K562 (cell line): ENCODE data around the gene SURF4.

ENCODE experiments used
- EZH2 ChIP-seq: IDR thresholded peaks from 2 replicates; pipeline ENCODE4 v1.6.1; 2012; ENCODE audit warnings: low read depth, mild to moderate bottlenecking, inconsistent platforms, low read length, borderline replicate concordance
- FOXP1 ChIP-seq: sonication (generic); formaldehyde crosslinking; IDR thresholded peaks from 2 replicates; pipeline ENCODE4 v1.8.0; 2022; ENCODE audit warnings: mild to moderate bottlenecking, missing genetic modification reagents
- PCBP2 ChIP-seq: fragments of 200-400 bp; formaldehyde crosslinking; IDR thresholded peaks from 2 replicates; pipeline ENCODE4 v1.6.1; 2018; ENCODE audit warnings: low read length, low read depth, mild to moderate bottlenecking, moderate library complexity; ENCODE audit not compliant: poor library complexity, severe bottlenecking
- ZFX ChIP-seq: sonication (generic); formaldehyde crosslinking; IDR thresholded peaks from 2 replicates; pipeline ENCODE4 v1.8.0; 2022; ENCODE audit warnings: mild to moderate bottlenecking, missing genetic modification reagents, moderate library complexity
- TF ChIP-seq, protein P1 (sequence below): fragments of 450-650 bp; IDR thresholded peaks from 2 replicates; pipeline ENCODE4 v1.6.1; 2016; ENCODE audit warnings: low read depth
- TF ChIP-seq, protein P2 (sequence below): fragments of 450-650 bp; IDR thresholded peaks from 2 replicates; pipeline ENCODE4 v1.7.1; 2018; ENCODE audit warnings: mild to moderate bottlenecking, low read depth; ENCODE audit not compliant: partially characterized antibody

DNA sequence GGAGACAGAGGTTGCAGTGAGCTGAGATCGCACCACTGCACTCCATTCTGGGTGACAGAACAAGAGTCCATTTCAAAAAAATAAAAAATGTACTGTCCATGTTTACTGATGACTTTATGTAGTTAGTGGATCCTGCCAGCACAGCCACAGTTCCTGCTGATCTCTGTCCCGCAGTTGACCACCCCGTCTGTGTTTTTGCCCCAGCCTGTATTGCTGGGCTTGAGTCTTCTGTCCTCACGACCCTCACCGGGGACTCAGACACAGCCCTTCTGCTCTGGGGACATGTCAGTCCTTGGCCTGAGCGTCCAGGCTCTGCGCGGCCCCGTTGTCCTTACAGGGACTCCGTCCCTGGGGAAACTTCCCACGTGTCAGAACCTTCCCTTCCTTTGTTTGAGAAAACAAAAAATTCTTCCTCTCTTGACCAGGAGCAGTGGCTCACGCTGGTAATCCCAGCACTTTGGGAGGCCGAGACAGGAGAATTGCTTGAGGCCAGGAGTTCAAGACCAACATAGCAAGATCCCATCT, 54.4 kb downstream of the SURF4 start:
- TF ChIP-seq, protein P1, sequence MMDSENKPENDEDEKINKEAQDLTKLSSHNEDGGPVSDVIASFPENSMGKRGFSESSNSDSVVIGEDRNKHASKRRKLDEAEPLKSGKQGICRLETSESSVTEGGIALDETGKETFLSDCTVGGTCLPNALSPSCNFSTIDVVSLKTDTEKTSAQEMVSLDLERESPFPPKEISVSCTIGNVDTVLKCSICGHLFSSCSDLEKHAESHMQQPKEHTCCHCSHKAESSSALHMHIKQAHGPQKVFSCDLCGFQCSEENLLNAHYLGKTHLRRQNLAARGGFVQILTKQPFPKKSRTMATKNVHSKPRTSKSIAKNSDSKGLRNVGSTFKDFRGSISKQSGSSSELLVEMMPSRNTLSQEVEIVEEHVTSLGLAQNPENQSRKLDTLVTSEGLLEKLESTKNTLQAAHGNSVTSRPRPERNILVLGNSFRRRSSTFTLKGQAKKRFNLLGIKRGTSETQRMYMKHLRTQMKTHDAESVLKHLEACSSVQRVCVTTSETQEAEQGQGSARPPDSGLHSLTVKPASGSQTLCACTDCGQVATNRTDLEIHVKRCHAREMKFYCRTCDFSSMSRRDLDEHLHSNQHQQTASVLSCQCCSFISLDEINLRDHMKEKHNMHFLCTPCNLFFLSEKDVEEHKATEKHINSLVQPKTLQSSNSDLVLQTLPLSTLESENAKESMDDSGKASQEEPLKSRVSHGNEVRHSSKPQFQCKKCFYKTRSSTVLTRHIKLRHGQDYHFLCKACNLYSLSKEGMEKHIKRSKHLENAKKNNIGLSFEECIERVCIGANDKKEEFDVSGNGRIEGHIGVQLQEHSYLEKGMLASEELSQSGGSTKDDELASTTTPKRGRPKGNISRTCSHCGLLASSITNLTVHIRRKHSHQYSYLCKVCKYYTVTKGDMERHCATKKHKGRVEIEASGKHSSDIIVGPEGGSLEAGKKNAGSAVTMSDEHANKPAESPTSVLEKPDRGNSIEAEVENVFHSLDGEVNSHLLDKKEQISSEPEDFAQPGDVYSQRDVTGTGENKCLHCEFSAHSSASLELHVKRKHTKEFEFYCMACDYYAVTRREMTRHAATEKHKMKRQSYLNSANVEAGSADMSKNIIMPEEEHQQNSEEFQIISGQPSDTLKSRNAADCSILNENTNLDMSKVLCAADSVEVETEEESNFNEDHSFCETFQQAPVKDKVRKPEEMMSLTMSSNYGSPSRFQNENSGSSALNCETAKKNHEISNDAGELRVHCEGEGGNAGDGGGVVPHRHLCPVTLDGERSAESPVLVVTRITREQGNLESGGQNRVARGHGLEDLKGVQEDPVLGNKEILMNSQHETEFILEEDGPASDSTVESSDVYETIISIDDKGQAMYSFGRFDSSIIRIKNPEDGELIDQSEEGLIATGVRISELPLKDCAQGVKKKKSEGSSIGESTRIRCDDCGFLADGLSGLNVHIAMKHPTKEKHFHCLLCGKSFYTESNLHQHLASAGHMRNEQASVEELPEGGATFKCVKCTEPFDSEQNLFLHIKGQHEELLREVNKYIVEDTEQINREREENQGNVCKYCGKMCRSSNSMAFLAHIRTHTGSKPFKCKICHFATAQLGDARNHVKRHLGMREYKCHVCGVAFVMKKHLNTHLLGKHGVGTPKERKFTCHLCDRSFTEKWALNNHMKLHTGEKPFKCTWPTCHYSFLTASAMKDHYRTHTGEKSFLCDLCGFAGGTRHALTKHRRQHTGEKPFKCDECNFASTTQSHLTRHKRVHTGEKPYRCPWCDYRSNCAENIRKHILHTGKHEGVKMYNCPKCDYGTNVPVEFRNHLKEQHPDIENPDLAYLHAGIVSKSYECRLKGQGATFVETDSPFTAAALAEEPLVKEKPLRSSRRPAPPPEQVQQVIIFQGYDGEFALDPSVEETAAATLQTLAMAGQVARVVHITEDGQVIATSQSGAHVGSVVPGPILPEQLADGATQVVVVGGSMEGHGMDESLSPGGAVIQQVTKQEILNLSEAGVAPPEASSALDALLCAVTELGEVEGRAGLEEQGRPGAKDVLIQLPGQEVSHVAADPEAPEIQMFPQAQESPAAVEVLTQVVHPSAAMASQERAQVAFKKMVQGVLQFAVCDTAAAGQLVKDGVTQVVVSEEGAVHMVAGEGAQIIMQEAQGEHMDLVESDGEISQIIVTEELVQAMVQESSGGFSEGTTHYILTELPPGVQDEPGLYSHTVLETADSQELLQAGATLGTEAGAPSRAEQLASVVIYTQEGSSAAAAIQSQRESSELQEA: no peak
- TF ChIP-seq EZH2 (no peak), ZFX (CRISPR knock-in tag) (no peak), FOXP1 (CRISPR knock-in tag) (no peak), PCBP2 (no peak)
- TF ChIP-seq, protein P2, sequence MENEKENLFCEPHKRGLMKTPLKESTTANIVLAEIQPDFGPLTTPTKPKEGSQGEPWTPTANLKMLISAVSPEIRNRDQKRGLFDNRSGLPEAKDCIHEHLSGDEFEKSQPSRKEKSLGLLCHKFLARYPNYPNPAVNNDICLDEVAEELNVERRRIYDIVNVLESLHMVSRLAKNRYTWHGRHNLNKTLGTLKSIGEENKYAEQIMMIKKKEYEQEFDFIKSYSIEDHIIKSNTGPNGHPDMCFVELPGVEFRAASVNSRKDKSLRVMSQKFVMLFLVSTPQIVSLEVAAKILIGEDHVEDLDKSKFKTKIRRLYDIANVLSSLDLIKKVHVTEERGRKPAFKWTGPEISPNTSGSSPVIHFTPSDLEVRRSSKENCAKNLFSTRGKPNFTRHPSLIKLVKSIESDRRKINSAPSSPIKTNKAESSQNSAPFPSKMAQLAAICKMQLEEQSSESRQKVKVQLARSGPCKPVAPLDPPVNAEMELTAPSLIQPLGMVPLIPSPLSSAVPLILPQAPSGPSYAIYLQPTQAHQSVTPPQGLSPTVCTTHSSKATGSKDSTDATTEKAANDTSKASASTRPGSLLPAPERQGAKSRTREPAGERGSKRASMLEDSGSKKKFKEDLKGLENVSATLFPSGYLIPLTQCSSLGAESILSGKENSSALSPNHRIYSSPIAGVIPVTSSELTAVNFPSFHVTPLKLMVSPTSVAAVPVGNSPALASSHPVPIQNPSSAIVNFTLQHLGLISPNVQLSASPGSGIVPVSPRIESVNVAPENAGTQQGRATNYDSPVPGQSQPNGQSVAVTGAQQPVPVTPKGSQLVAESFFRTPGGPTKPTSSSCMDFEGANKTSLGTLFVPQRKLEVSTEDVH: no peak
